Body of pancreas (tissue), 4 donors: ENCODE measurements around the gene CCDC80. TPM values are rescaled to one million over a fixed set of nuclear protein-coding genes. Genes with fewer than 3 reads are reported as not detected.

Source experiments
- ATAC-seq: fragments of 150-250 bp; one replicate; pipeline ENCODE4 v1.9.1; 2016
- DNase-seq, 4 donors: peaks; one replicate each; pipeline ENCODE4 v3.0.0-alpha.2; 2019
- H3K27ac ChIP-seq, 4 donors: fragments of 200-600 bp; sonication (generic); 1 replicate in 3 of 4; 2 replicates in 1 of 4; pipeline versions ENCODE4 v1.5.1 to v1.6.1; 2016 to 2019; ENCODE audit warnings: mild to moderate bottlenecking in 1 of 4, mixed read lengths in 1 of 4, moderate library complexity in 1 of 4
- H3K27me3 ChIP-seq, 2 donors: fragments of 200-600 bp; sonication (generic); one replicate each; pipeline ENCODE4 v1.6.0; 2016; ENCODE audit warnings: mild to moderate bottlenecking in 1 of 2
- H3K36me3 ChIP-seq, 2 donors: fragments of 200-600 bp; sonication (generic); replicated peaks in 1 of 2; 2 replicates each; pipeline ENCODE4 v1.5.1; 2016; ENCODE audit warnings: low read depth in 2 of 2; ENCODE audit not compliant: insufficient read depth in 1 of 2
- H3K4me1 ChIP-seq: fragments of 200-600 bp; sonication (generic); one replicate; pipeline ENCODE4 v1.6.0; 2016
- H3K4me3 ChIP-seq, 2 donors: fragments of 200-600 bp; sonication (generic); 1 replicate in 1 of 2; 2 replicates in 1 of 2; pipeline ENCODE4 v1.5.1; 2016 to 2019
- H3K9me3 ChIP-seq, 3 donors: fragments of 200-600 bp; sonication (generic); 1 replicate in 2 of 3; 2 replicates in 1 of 3; pipeline ENCODE4 v1.5.1; 2016
- CTCF ChIP-seq, 7 experiments: fragments of 450-650 bp in 4 of 7; fragments of 200-600 bp in 3 of 7; sonication (generic) in 3 of 7; IDR thresholded peaks; one replicate each; pipeline ENCODE4 v1.5.1; 2016 to 2019; ENCODE audit warnings: antibody characterized with exemption in 7 of 7
- POLR2A ChIP-seq, 3 donors: fragments of 450-650 bp; IDR thresholded peaks; one replicate each; pipeline ENCODE4 v1.6.1; 2016; ENCODE audit warnings: antibody characterized with exemption in 3 of 3, mild to moderate bottlenecking in 2 of 3
- WGBS, 2 donors: methylation state at CpG; one replicate each; pipeline ENCODE4 v1.1.5; 2017; 5-methylcytosine and 5-hydroxymethylcytosine counted together
- intact Hi-C: fragments of 100-400 bp; cut with DNase I; formaldehyde crosslinking; loops from one replicate; pipeline ENCODE4 v1.15.1; 2023
- total RNA-seq, 2 donors: library from RNA; depleted of rRNA; stranded (reverse); fragments of >200 nt; gene quantifications; one replicate each; pipeline ENCODE4 v1.1.0, GENCODE V29; 2016

Gene CCDC80
- total RNA-seq, 2 donors from 2014 or later = 17.4 to 25.1 TPM

- intact Hi-C loops = loop anchor here (10.0 kb wide), 1 partner anchor 332 kb away; the partner anchor contains the start of gene CD200R1
- TF ChIP-seq POLR2A (IDR thresholded peaks at IDR 0.05) (no peak), CTCF (IDR thresholded peaks at IDR 0.05) (peak; percentile 26 to 84 (median 65))
- peak; percentile 71 for ATAC-seq
- no peaks in the 10 kb centered on the region for H3K9me3 ChIP-seq
- 1% methylated on average over 10 of the region's 10 CpGs for WGBS, 2 donors
- no peak overlapping the region for H3K4me3 ChIP-seq
- no peak overlapping the region for H3K27ac ChIP-seq
- H3K27me3 ChIP-seq = no peaks in the 10 kb centered on the region
- peak; percentile 78 to 86 (median 83) for DNase-seq
- H3K36me3 ChIP-seq = no peaks in the 10 kb centered on the region
- peaks cover 13% of the 10 kb centered on the region for H3K4me1 ChIP-seq
These were observed 2.1 kb upstream of the CCDC80 start for GRCh38 chr3:112642912-112643506.

GRCh38 chr3:112640276-112640929, 540 bp downstream of the CCDC80 start:
- ATAC-seq (peak; percentile 31), DNase-seq (no peak)
- Histone ChIP-seq H3K36me3 (no peaks in the 10 kb centered on the region), H3K4me1 (peaks cover 13% of the 10 kb centered on the region), H3K27me3 (no peaks in the 10 kb centered on the region), H3K4me3 (no peak overlapping the region), H3K9me3 (no peaks in the 10 kb centered on the region), H3K27ac (peak overlapping the region in 3 of 4 donors; percentile 52 to 62 (median 52))
- intact Hi-C loops = loop anchor here (10.0 kb wide), 1 partner anchor 334 kb away; the partner anchor contains the start of gene CD200R1
- WGBS, 2 donors = 7 to 12% methylated on average over 10 of the region's 10 CpGs
- TF ChIP-seq CTCF (IDR thresholded peaks at IDR 0.05) = no peak
- TF ChIP-seq POLR2A (IDR thresholded peaks at IDR 0.05) = no peak

GRCh38 chr3:112639455-112640225, 1.3 kb downstream of the CCDC80 start:
- H3K4me1 ChIP-seq = peaks cover 13% of the 10 kb centered on the region
- WGBS, 2 donors = 78 to 83% methylated on average over 18 to 21 of the region's 21 CpGs
- intact Hi-C loops = loop anchor here (10.0 kb wide), 1 partner anchor 335 kb away; the partner anchor contains the start of gene CD200R1

More at GRCh38 chr3:112639455-112640225, 1.3 kb downstream of the CCDC80 start:
- Histone ChIP-seq H3K27ac (peak overlapping the region in 2 of 4 donors; percentile 9 to 15), H3K9me3 (no peaks in the 10 kb centered on the region), H3K4me3 (no peak overlapping the region), H3K27me3 (no peaks in the 10 kb centered on the region), H3K36me3 (no peaks in the 10 kb centered on the region)
- DNase-seq (no peak), ATAC-seq (no peak)
- TF ChIP-seq CTCF (IDR thresholded peaks at IDR 0.05) (no peak), POLR2A (IDR thresholded peaks at IDR 0.05) (no peak)
